HG02798 (cell line): Measurements from ENCODE around the gene PEMT.
"Not testable (repeated sequence)": the region's sequence is repeated elsewhere in the genome, so short reads cannot be mapped to it uniquely, and the experiment has no call there.

ENCODE experiments used
- ATAC-seq: cut with Tn5 transposase; IDR thresholded peaks from one replicate; pipeline ENCODE4 v1.9.1; 2021; ENCODE audit warnings: mild to moderate bottlenecking; ENCODE audit not compliant: unreplicated experiment, poor library complexity

The PEMT gene

GRCh38 chr17:17493986-17494466 lies 97.5 kb downstream of the PEMT start:
- ATAC-seq: no peak

DNA sequence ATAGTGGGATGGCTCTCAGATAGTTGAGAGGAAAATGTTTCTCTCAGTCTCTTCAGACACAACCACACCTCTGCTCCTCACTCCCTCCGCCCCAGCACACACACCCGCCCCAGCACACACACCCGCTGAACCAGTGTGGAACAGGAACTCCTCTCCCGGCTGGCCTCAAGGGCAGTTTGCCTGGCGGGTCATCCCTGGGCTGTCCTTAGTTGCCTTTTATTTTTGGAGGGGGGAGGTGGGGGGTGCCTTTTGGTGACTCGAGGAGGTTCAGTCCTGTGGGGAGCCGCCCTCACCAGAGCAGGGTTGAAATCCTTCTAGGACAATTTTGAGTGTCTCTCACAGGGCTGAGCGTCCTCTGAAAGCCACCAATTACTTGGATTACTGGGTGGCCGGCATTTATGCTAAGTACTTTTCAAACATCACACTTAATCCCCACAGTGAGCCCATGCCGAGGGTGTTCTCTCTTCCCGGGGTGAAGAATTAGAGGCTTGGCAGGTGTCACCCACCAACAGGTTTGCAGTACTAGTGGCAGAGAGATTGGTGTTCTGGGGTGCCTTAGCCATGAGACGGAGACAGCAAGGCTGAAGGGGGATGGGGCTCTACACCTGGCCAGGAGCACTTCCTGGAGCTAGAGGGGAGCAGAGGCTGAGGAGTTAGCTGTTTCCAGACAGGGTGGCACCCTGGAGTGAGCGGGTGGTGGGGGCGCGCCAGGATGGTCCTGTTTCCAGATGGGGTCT lies 98.1 kb downstream of the PEMT start:
- ATAC-seq: no peak

DNA sequence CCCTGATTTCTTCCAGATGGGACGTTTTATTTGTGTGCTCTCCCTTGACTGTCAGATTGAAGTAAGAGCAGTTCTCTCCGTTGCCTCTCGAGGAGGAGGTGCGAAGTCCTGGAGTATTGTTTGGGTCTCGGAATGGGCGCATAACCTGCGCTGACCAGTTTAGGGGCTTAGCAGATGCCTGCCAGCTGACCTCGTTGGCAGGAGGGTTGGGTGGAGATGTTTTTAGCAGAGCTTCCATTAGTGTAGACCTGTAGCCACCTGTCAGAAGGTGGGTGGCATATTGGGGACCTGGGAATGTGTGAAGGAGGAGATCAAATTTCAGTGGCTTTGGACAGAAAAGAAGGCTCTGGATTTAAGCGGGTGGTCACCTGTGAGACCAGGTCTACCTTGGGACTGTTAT lies 98.9 kb downstream of the PEMT start:
- ATAC-seq: no peak

DNA sequence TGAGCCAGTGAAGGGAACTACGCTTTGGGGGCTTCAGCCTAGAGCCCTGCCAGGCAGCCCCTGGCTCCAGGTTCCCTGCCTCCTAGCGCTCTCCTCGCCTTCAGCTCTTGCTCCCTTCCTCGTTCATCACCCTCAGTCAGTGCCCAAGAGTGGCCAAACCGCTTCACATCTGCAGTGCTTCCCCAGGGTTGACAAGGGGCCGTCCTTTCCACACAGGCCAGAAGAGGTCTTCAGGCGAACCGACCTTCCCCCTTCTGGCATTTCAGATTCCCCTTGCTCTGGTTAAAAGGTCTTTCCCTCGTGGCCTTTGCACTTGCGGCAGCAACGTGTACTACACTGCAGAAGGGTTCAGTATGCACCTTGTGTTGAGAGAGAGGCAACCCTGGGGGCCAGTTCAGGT lies 99.4 kb downstream of the PEMT start:
- no peak for ATAC-seq

GRCh38 chr17:17491546-17491988 lies 99.9 kb downstream of the PEMT start:
- ATAC-seq: no peak

- no peak for ATAC-seq
Measured at GRCh38 chr17:17491031-17491471, 100.5 kb downstream of the PEMT start.

DNA sequence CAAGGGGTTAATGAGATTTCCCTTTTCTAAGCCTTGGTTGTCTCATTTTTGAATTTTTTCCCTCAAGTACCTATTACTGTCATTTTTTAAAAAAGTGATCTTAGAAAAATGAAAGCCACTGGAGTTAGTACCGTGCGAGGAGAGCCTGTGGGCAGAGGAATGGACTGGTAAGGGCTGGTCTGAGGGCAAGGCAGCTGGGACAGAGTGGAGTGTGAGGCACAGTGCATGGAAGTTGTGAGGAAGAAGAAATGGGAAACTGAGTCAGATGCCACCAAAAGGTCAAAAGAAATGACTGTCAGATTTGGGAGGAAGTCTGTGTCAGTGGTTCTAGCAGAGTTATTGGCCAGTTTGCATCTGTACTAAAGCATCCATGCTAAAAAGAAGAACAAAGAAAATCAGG lies 103.5 kb downstream of the PEMT start:
- no peak for ATAC-seq

DNA sequence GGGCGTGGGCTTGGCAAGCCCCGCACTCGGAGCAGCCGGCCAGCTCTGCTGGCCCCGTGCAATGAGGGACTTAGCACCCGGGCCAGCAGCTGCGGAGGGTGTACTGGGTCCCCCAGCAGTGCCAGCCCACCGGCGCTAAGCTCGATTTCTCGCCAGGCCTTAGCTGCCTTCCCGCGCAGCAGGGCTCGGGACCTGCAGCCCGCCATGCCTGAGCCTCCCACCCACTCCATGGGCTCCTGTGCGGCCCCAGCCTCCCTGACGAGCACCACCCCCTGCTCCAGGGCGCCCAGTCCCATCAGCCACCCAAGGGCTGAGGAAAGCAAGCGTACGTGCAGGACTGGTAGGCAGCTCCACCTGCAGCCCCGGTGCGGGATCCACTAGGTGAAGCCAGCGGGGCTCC lies 105.1 kb downstream of the PEMT start:
- ATAC-seq: not testable (repeated sequence)

DNA sequence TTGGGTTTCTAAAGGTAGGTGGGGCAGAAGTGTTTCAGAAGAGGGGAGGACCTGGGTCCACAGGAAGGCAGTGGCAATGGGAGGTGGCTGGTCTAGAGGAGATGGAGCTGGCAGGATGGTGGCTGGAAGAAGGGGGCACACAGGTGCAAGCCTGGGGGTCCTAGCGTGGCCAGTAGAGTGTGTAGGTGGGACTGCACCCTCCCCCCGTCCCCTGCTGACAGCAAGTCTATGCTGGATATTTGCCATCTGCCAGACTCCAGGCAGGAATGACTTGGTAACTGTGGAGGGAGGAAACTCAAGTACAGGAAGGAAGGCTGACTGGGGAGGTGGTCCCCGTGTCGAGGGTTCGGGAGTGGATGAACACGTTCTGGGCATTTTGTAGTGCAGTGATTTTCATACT lies 106.1 kb downstream of the PEMT start:
- ATAC-seq: no peak

DNA sequence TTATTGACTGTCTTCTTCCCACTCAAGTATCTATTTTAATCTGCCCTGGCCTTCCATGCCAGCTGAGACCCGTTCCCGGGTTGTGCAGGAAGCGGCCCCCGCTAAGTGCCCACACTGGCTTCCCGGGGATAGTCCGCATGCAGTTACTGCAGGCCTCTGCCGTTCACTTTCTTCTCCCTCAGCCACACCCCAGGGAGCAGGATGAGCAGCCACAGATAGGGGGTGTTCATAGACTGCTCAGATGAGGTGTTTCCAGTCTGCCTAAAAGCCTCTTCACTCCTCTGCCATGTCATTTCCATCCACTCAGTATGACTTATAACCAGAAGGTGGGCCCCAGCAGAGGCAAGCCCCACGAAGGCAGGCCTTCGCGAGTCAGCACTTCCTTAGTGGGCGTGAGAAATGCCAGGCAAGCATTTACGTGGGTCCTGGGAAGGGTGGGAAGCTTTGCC lies 107.0 kb downstream of the PEMT start:
- ATAC-seq: no peak

GRCh38 chr17:17481860-17482259 lies 109.6 kb downstream of the PEMT start:
- ATAC-seq: no peak

GRCh38 chr17:17480593-17481148 lies 110.8 kb downstream of the PEMT start:
- ATAC-seq: no peak

GRCh38 chr17:17479209-17479608 lies 112.3 kb downstream of the PEMT start:
- ATAC-seq: no peak

DNA sequence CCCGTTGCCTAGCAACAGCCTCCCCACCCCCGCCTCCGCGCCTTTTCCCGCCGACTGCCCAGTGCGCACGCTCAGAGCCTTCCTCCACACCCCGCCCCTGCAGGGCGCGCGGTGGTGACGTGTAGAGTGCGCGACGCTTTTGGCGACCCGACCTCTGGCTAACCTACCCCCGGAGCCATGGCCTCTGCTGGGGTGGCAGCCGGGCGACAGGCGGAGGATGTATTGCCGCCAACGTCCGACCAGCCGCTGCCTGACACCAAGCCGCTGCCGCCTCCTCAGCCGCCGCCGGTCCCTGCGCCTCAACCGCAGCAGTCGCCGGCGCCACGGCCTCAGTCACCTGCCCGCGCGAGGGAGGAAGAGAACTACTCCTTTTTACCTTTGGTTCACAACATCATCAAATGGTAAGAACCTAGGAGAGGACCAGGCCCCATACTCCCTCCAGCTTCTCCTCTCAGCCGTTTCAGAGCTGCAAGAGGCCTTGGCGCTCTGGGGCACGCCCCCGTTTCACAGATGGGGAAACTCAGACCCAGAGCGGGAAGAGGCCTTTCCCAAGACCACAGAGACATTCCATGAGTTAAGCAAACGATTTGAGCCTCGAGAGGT lies 114.5 kb downstream of the PEMT start, which contains the start of gene MED9:
Gene MED9, plus strand, starts transcription at position 136 of the 603 bp plus-strand sequence. Its CDS starts 42 bp downstream, at position 178.
- ATAC-seq: peak; percentile 96

- ATAC-seq: no peak
Measured at GRCh38 chr17:17474341-17474740, 117.2 kb downstream of the PEMT start.

- no peak for ATAC-seq
Measured at GRCh38 chr17:17472333-17472920, 119.1 kb downstream of the PEMT start.

GRCh38 chr17:17469996-17470395 lies 121.5 kb downstream of the PEMT start:
- no peak for ATAC-seq

- ATAC-seq: no peak
Measured at GRCh38 chr17:17469358-17469757, 122.2 kb downstream of the PEMT start.

GRCh38 chr17:17468217-17469010 lies 123.1 kb downstream of the PEMT start:
- ATAC-seq: no peak

DNA sequence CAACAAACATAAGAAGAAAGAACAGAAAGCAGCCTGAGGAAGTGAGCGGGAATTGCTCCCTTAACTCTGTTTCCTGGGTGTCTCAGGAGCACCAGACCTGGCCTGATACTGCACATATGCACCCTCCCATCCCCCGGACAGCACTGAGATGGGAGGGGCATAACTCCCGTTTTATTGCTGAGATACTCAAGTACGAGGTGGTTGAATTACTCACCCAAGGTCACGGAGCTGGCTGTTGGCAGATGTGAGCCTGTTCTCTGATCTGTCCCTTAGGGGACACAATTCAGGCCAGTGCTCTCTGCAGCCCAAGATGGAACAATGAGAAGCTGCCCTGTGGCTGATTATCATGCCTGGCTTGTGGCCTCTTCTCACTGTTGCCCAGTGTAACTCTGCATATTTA lies 123.8 kb downstream of the PEMT start:
- ATAC-seq: no peak
